ENCODE measurements around the gene POLR3C.
"Not testable (repeated sequence)": the region's sequence is repeated elsewhere in the genome, so short reads cannot be mapped to it uniquely, and the experiment has no call there.

Gene POLR3C, protein sequence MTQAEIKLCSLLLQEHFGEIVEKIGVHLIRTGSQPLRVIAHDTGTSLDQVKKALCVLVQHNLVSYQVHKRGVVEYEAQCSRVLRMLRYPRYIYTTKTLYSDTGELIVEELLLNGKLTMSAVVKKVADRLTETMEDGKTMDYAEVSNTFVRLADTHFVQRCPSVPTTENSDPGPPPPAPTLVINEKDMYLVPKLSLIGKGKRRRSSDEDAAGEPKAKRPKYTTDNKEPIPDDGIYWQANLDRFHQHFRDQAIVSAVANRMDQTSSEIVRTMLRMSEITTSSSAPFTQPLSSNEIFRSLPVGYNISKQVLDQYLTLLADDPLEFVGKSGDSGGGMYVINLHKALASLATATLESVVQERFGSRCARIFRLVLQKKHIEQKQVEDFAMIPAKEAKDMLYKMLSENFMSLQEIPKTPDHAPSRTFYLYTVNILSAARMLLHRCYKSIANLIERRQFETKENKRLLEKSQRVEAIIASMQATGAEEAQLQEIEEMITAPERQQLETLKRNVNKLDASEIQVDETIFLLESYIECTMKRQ

DNA sequence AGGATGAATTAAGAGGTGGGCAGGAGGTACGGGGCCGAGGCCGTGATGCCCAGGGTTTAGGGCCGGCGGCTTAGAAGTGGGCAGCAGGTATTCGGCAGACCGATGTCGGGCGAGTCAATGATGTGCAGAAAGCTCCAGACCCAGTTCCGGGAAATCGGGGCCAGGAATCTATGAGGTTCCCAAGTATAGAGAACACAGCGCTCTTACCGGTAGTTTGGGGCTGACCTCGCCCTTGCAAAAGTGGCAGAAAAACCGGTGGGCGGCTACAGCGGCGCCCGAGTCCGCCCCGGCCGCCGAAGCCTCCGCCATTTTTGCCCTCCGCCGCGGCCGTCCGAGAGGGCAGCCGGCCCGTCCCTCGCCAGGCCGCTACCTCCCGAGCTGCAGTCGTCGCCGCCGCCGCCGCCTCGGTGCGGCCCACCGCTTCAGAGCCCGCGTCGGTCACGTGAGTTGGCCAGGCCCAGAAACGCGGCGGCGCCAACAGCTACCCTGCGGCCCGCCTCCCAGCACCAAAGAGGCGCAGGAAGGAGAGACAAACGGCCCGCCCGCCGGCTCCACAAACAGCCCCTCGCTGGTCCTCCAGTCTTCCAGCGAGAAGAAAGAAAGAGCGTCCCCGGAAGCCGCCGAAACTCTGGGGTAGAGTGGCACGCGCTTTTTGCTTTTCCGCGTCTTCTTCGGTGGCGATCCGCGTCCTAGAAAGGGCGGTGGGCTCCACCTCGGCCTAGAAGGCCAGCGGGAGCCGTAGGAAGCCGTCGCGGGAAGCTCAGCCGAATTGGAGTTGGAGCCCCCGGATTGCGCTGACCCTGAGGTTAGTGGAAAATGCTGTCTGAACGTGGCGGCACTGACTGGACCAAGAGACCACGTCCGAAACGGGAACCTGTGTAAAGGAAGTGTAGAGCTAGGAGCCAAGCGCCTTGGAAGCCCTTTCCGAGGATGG is at the start of gene POLR3C, which contains the start of gene RNF115:
POLR3C (plus strand) TSS at position 636 of the 934 bp plus-strand sequence. CDS start 1,577 bp downstream, outside the sequence.
RNF115 (minus strand) TSS at position 531 of the 934 bp plus-strand sequence; CDS start at position 309, 222 bp downstream.
- peak; percentile 79 for DNase-seq (ENCODE audit: low read depth)

DNA sequence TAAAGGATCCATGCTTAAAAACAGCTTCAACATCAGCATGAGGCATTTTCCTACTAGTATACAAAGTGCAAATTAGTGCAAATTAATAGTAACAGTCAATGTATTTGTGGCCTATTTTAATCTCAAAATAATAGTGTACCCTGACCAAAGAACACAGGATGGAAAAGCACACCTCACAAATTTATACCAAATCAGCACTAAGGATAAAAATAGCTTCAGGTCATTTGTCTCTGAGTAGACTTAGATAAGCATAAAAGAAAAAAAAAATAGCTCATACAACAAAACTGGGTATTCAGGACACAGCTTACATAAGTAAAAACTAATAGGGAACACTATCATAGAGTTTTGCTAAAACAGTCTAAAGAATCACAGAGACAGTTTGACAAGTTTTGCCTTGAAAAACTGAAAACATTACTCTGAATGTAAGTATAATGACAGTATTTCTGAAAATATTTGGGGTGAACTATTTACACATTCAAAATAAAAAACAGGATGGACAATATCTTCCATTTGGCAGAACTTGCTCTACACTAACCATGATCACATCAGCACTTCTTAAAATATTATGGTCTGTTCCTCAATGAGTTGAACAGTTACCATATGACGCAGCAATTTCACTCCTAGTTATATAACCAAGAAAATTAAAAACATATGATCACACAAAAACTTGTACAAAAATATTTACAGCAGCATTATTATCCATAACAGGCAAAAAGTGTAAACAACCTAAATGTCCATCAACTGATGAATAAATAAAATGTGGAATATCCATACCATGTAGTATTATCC is 46.4 kb upstream of the POLR3C start:
- no peak for DNase-seq (ENCODE audit: low read depth)

DNA sequence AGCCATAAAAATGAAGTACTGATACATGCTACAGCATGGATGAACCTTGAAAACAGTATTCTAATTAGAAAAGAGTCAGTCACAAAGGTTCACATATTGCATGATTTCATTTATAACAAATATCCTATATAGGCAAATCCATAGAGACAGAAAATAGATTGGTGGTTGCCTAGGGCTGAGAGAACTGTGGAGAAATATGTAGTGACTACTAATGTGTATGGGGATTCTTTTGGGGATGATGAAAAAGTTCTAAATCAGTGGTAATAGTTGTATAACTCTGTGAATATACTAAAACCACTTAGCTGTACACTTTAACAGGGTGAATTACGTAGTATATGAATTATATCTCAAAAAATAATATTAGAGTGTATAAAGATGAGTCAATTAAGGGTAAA is 45.9 kb upstream of the POLR3C start:
- no peak for DNase-seq (ENCODE audit: low read depth)

DNA sequence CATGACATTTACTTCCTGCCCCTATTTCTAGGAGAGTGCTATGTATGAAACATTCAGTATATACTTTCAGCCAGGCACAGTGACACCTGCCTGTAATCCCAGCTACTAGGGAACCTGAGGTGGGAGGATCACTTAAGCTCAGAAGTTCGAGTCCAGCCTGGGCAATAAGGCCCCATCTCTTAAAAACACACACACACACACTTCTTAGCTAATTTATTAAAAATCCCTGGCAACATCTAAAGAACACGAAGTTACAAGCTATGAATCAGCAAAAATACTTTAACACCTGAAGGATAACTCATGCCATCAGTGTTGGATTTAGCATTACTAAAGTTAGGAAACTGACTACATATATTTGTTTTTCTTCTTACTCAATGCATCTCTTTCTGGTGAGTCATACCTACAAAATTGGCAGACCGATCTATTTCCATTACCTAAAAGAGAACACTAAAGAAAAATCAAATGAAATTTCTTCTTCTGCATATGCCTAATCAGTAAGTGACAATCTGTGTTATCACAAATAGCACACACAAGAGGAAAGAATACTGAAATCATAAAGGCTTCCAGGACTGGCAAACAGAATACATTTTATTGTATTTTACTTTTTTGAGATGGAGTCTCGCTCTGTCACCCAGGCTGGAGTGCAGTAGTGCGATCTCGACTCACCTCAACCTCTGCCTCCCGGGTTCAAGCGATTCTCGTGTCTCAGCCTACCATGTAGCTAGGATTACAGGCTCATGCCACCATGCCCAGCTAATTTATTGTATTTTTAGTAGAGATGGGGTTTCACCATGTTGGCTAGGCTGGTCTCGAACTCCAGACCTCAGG is 41.5 kb upstream of the POLR3C start:
- DNase-seq (ENCODE audit: low read depth): no peak

GRCh38 chr1:145784409-145784808 is 39.6 kb upstream of the POLR3C start:
- no peak for DNase-seq (ENCODE audit: low read depth)

DNA sequence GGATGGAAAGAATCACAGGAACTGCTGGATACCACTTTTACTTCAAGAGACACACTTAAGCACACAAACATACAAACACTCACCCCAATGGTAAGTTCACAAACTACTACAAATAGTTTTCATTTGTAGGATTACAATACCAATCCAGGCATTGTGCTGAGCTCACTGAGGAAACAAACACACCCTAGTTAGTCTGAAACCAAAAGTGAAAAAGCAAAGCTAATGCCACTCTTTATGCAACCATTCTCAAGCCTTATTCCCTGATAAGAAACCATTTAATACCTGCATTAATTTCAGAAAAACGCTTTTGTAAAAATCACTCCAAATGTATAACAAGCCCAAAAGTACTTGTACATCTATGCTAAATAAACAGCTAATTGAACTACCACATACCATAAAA is 38.5 kb upstream of the POLR3C start:
- DNase-seq (ENCODE audit: low read depth): no peak

GRCh38 chr1:145786271-145786670 is 37.7 kb upstream of the POLR3C start:
- no peak for DNase-seq (ENCODE audit: low read depth)

GRCh38 chr1:145788580-145788979 is 35.4 kb upstream of the POLR3C start:
- DNase-seq (ENCODE audit: low read depth): no peak

GRCh38 chr1:145791860-145792259 is 32.1 kb upstream of the POLR3C start:
- DNase-seq (ENCODE audit: low read depth): not testable (repeated sequence)

DNA sequence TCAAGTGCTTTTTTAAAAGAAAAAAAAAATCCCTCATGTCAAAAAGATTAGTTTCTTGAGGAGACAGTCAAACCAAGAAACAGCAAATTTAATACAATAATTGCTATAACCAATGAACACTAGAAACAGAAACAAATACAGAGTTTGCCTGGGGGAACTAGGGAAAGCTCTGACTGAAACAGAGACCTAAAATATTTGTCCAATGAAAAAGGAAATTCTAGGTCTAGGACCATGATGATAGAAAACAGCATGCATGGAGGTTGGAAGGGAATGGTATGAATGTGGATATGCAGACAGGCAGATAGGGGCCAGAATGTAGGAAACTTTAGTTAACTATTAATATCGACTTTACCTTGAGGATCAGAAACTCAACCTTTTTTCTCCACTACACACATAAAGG is 31.5 kb upstream of the POLR3C start:
- no peak for DNase-seq (ENCODE audit: low read depth)

GRCh38 chr1:145795257-145795881 is 28.6 kb upstream of the POLR3C start:
- DNase-seq (ENCODE audit: low read depth): no peak

DNA sequence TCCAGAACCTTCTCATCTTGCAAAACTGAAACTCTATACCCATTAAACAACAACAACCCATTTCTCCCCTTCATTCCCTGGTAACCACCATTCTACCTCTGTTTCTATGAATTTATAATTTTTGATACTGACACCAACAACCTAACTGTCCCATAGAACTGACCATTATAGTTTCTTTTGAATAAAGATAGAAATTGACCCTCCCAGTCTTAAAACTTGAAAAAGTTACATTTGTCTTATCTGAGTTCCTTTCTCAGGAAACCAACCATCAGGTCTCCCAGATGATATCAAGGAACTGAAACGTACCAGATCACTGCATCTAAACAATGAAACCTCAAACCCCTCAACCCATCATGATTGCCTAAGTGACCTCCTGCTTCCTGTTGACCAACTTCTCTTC is 27.2 kb upstream of the POLR3C start:
- DNase-seq (ENCODE audit: low read depth): no peak

DNA sequence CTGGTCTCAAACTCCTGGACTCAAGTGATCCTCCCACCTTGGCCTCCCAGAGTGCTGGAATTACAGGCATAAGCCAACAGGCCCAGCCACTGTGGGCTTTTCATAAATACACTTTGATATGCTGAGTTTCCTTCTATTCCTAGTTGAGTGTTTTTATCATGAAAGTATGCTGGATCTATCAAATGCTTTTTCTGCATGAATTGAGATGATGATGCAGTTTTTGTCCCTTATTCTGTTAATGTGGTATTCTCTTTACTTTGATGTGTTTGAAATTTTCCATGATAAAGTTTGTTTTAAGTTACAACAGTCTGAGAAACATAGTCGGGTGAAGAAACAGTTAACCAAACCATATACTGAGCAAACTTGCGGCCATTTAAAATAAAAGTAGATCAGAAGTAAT is 24.2 kb upstream of the POLR3C start:
- DNase-seq (ENCODE audit: low read depth): no peak

GRCh38 chr1:145804235-145805045 is 19.6 kb upstream of the POLR3C start:
- no peak for DNase-seq (ENCODE audit: low read depth)

GRCh38 chr1:145805057-145805456 is 18.9 kb upstream of the POLR3C start:
- no peak for DNase-seq (ENCODE audit: low read depth)

DNA sequence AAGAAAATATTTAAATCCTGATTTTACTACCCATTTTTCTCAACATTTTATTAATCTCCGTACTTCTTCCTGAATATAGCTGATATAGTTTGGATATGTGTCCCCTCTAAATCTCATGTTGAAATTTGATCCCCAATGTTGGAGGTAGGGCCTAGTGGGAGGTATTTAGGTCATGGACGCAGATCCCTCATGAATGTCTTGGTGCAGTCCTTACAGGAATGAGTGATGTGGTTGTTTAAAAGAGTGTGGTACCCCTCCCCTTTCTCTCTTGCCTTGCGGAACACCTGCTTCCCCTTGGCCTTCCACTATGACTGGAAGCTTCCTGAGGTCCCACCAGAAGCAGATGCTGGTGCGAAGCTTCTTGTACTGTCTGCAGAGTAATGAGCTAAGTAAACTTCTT is 17.6 kb upstream of the POLR3C start:
- no peak for DNase-seq (ENCODE audit: low read depth)

- DNase-seq (ENCODE audit: low read depth): no peak
These were observed 17.2 kb upstream of the POLR3C start for GRCh38 chr1:145806844-145807243.

DNA sequence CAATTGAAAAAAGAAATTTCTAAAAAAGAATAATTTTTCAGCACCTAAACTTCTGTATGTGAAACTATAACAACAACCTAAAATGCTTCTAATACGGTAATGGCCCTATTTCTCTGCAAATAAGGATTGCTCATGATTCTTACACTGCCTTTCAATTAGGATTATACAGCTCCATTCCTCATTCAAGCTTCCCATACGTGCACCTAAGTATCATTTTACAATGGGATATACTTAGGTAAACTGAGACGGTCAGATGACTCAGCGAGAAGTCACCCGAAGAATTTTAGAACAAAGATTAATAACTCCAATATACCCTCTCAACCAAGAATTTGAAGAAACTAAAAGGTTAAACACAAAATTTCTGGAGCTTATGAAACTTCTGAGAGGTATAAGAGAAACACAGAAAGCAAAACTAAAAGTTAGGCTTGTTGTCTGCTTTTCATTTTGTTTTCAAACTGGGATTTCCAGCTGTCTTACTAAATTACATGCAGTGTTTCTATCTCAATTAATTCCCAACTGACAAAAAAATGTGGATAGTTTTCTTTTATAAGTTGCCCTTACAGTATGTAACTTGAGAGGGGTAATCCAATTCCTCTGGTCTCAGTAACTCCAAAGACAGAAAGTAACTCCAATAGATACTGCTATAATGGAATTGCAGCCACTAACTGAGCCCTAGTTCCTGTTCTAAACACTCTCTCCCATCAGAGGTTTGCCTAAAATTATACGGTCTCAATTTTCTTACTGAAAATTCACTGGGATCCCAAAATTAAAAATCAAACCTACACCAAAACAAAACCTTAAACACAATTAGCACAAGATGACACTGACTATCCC is 10.8 kb upstream of the POLR3C start:
- not testable (repeated sequence) for DNase-seq (ENCODE audit: low read depth)

GRCh38 chr1:145818095-145818494 is 5.9 kb upstream of the POLR3C start:
- not testable (repeated sequence) for DNase-seq (ENCODE audit: low read depth)

All from activated T-helper 9 cell treated with anti-CD3 and anti-CD28 coated beads, Interleukin-2, amount 50 U/mL, for 16 hours (primary cell).